Cardiac fibroblast (primary cell): Measurements from ENCODE around the gene ADARB2.
"Not testable (repeated sequence)": the region's sequence is repeated elsewhere in the genome, so short reads cannot be mapped to it uniquely, and the experiment has no call there.

Source experiments
- DNase-seq, 2 donors: peaks; one replicate each; pipeline versions ENCODE4 v3.0.0 to v3.0.0-alpha.2; 2010; ENCODE audit warnings: low read depth in 2 of 2
- H3K4me3 ChIP-seq, 2 donors: replicated peaks in 1 of 2; 1 replicate in 1 of 2; 2 replicates in 1 of 2; pipeline ENCODE4 v1.5.1; 2011; ENCODE audit warnings: low read depth in 2 of 2, low read length in 2 of 2, mild to moderate bottlenecking in 2 of 2, moderate library complexity in 1 of 2
- TF ChIP-seq, protein P1 (sequence below): IDR thresholded peaks from one replicate; pipeline ENCODE4 v1.5.1; 2011; ENCODE audit warnings: low read depth, mild to moderate bottlenecking, low read length, inconsistent platforms

ADARB2 gene

DNA sequence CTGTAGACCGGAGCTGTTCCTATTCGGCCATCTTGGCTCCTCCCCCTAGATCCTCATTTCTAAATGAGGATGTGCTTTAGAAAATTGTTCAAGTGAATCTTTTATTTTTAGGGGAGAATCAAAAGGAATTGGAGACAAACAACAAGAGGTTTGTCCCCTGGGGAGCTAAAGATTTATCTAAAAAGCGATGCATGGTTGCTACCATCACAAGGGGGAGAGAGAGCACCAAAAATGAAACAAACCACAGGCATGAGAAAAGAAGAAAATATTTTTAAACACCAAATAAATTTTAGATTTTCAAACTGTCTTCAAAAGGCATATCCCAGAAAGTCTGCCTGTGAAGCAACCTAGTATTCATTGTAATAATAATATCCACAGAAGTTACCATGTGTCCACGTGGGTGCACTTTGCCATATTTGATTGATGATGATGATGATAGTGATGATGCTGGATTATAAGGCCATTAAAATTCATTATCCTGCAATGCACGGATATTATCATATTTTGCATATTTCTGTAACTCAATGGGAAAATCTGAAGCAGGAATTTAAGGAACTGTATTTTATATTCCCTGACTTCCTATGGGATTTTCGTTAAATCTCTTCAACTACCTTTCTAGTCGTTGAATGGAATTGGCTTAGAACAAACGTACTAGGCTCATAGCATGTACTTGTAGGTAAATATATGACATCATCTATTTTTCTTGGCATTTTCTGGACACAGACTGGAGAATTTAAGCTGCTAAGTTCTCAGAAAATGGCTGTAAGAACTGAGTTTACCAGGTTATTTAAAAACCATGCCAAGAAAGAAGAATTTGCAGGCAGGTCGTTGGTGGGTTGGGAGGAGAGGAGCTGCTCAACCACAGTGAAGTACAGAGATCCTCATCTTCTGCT, 509.6 kb downstream of the ADARB2 start:
- H3K4me3 ChIP-seq: no peak overlapping the region
- TF ChIP-seq, protein P1, sequence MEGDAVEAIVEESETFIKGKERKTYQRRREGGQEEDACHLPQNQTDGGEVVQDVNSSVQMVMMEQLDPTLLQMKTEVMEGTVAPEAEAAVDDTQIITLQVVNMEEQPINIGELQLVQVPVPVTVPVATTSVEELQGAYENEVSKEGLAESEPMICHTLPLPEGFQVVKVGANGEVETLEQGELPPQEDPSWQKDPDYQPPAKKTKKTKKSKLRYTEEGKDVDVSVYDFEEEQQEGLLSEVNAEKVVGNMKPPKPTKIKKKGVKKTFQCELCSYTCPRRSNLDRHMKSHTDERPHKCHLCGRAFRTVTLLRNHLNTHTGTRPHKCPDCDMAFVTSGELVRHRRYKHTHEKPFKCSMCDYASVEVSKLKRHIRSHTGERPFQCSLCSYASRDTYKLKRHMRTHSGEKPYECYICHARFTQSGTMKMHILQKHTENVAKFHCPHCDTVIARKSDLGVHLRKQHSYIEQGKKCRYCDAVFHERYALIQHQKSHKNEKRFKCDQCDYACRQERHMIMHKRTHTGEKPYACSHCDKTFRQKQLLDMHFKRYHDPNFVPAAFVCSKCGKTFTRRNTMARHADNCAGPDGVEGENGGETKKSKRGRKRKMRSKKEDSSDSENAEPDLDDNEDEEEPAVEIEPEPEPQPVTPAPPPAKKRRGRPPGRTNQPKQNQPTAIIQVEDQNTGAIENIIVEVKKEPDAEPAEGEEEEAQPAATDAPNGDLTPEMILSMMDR: no peak
- DNase-seq: peak in 1 of 2 donors; percentile 1

DNA sequence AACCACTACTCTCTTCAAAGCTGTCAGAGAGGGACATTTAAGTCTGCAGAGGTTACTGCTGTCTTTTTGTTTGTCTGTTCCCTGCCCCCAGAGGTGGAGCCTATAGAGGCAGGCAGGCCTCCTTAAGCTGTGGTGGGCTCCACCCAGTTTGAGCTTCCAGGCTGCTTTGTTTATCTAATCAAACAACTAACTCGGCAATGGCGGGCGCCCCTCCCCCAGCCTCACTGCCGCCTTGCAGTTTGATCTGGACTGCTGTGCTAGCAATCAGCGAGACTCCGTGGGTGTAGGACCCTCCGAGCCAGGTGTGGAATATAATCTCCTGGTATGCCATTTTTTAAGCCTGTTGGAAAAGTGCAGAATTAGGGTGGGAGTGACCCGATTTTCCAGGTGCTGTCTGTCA, 510.4 kb downstream of the ADARB2 start:
- H3K4me3 ChIP-seq: not testable (repeated sequence)

DNA sequence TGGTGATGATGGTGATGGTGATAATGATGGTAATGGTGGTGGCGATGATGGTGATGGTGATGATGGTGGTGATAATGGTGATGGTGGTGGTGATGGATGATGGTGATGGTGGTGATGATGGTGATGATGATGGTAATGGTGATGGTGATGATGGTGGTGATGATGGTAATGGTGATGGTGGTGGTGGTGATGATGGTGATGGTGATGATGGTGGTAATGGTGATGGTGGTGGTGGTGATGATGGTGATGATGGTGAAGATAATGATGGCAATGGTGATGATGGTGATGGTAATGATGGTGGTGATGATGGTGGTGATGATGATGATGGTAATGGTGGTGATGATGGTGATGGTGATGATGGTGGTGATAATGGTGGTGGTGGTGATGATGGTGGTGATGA, 517.5 kb downstream of the ADARB2 start:
- H3K4me3 ChIP-seq, DNase-seq: not testable (repeated sequence)

More for the DNA sequence above, 510.4 kb downstream of the ADARB2 start:
- not testable (repeated sequence) for DNase-seq

DNA sequence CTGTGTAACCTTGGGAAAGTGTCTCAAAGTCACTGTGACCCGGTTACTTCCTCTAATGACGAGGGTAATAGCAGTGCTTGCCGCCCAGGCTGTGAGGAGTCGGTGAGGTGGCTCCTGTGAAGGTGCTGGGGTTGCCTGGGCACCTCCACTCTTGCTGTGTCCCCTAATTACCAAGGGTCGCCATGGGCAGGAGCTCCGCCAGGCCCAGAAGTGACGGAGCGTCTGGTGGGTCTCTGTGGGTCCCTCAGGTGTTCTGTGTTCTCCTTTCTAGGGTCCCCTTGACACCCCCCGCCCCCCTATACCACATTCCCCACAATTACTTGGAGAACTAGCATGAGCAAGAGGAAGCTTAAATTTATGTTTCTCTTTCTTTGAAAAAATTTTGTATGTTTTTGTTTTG, 519.7 kb downstream of the ADARB2 start:
- H3K4me3 ChIP-seq: no peak overlapping the region
- DNase-seq: no peak
- TF ChIP-seq, protein P1: no peak

DNA sequence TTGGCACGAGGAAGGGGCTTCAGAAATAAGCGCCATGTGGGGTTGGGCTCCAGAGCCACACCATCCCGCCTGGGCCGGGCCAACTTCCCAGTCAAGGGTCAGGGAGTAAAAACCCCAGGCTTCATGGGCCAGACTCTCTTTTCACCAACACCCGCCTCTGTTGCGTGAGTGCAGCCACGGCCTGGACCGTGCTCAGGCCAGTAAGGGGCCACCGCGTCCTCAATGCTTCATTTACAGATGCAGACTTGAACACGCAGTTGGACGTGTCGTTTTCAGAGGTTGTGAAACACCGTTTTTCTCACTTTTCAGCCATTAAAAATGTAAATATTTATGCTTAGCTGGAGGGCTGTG, 520.1 kb downstream of the ADARB2 start:
- TF ChIP-seq, protein P1: no peak

DNA sequence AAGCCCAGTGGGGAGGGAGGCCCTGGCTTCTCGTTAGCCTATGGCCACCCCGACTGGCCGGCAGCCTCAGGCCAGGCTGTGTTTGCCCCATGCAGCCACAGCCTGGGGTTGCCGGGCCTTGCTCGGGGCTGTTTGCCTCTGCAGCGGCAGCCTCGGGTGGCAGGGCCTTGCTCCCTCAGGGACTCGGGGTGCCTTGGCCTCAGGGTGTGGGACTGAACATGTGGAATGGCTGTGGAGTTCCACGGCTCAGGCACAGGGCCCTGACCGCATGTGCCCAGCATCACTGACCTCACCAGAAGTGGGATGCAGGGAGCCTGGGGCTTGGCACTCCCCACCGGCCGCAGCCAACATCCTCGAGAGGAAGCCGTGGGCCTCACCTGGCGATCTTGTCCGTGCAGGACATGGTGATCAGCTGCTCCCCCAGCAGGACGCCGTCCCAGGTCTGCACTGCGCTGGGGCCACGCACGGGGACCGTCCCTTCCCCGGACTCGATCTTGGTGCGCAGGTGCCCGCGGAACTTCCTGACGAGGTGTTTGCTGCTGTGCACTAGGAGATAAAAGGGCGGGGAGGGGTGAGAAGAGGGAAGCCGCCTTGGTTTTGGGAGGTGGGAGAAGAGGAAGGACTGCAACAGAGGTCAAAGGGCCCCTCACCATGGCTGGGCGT, 520.6 kb downstream of the ADARB2 start:
- no peak overlapping the region for H3K4me3 ChIP-seq
- no peak for DNase-seq
- TF ChIP-seq, protein P1: no peak

More for the DNA sequence above, 520.1 kb downstream of the ADARB2 start:
- no peak overlapping the region for H3K4me3 ChIP-seq
- DNase-seq: no peak

DNA sequence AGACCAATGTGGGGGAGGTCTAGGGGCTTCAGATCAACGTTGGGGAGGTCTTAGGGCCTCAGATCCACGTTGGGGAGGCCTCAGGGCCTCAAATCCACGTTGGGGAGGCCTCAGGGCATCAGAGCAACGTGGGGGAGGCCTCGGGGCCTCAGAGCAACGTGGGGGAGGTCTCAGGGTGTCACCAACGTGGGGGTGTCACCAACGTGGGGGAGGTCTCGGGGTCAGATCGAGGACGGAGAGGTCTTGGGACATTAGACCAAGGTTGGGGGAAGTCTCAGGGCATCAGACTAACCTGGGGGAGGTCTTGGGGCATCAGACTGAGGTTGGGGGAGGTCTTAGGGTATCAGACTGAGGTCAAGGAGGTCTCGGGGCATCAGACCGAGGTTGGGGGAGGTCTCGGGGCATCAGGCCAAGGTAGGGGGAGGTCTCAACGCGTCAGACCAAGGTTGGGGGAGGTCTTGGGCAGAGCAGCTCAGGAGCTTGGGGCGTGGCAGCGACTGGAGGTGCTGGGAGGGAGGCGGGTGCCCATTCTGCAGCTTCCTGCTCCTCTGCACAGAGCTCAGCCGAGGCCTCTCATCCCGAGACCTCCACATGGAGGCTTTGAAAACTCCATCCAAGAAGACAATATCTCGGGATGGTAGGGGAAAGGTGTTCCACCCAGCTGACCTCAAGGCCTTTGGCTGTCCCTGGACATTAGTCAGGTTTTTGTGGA, 521.3 kb downstream of the ADARB2 start:
- H3K4me3 ChIP-seq: no peak overlapping the region
- TF ChIP-seq, protein P1: no peak
- DNase-seq: no peak
